Keratinocyte (primary cell): ENCODE results near the gene MAOA. TPM values are rescaled to one million over a fixed set of nuclear protein-coding genes. Genes with fewer than 3 reads are reported as not detected.

Source experiments
- DNase-seq: peaks from one replicate; pipeline ENCODE4 v3.0.0-alpha.2; 2011; ENCODE audit warnings: low read depth, missing footprints, low spot score
- FAIRE-seq: peaks from 2 replicates; lab custom pipeline; 2011; peaks lifted over from hg19 to GRCh38; lab: Jason Lieb, UNC
- H2AFZ ChIP-seq: 2 replicates; pipeline ENCODE4 v1.6.0; 2012; ENCODE audit warnings: low read length, control low read depth, inconsistent platforms; ENCODE audit not compliant: control insufficient read depth
- H3K27ac ChIP-seq: 2 replicates; pipeline ENCODE4 v1.5.1; 2011; ENCODE audit warnings: low read length; ENCODE audit not compliant: control insufficient read depth, insufficient read depth
- H3K27me3 ChIP-seq: 3 replicates; pipeline ENCODE4 v1.6.0; 2011; ENCODE audit warnings: low read length; ENCODE audit not compliant: control insufficient read depth, insufficient read depth; ENCODE audit errors: extremely low read depth
- H3K36me3 ChIP-seq, 2 experiments: 2 replicates in 1 of 2; 3 replicates in 1 of 2; pipeline ENCODE4 v1.5.1; 2011; ENCODE audit warnings: low read length in 2 of 2, mild to moderate bottlenecking in 1 of 2; ENCODE audit not compliant: control insufficient read depth in 2 of 2, insufficient read depth in 2 of 2; ENCODE audit errors: extremely low read depth in 1 of 2
- H3K4me1 ChIP-seq: 3 replicates; pipeline ENCODE4 v1.5.1; 2011; ENCODE audit warnings: low read length; ENCODE audit not compliant: control insufficient read depth, insufficient read depth; ENCODE audit errors: extremely low read depth
- H3K4me2 ChIP-seq: 3 replicates; pipeline ENCODE4 v1.6.0; 2011; ENCODE audit warnings: low read depth, low read length; ENCODE audit not compliant: control insufficient read depth, insufficient read depth; ENCODE audit errors: extremely low read depth
- H3K4me3 ChIP-seq, 3 experiments: fragments of 200-600 bp in 1 of 3; sonication (generic) in 1 of 3; 2 replicates in 2 of 3; 3 replicates in 1 of 3; pipeline ENCODE4 v1.5.1; 2011 to 2016; ENCODE audit warnings: low read length in 3 of 3, mild to moderate bottlenecking in 3 of 3, control low read depth in 2 of 3, inconsistent platforms in 1 of 3, low read depth in 1 of 3, mixed read lengths in 1 of 3, mixed run types in 1 of 3, moderate library complexity in 1 of 3; ENCODE audit not compliant: control insufficient read depth in 2 of 3, insufficient read depth in 2 of 3; ENCODE audit errors: extremely low read depth in 1 of 3
- H3K79me2 ChIP-seq: 2 replicates; pipeline ENCODE4 v1.6.0; 2012; ENCODE audit warnings: low read length; ENCODE audit not compliant: control insufficient read depth, insufficient read depth
- H3K9ac ChIP-seq: 3 replicates; pipeline ENCODE4 v1.6.0; 2011; ENCODE audit warnings: low read length; ENCODE audit not compliant: control insufficient read depth, insufficient read depth; ENCODE audit errors: extremely low read depth
- H3K9me1 ChIP-seq: 3 replicates; pipeline ENCODE4 v1.6.0; 2011; ENCODE audit warnings: low read length; ENCODE audit not compliant: control insufficient read depth, insufficient read depth; ENCODE audit errors: extremely low read depth
- H3K9me3 ChIP-seq: 2 replicates; pipeline ENCODE4 v1.5.1; 2012; ENCODE audit warnings: low read depth, low read length; ENCODE audit not compliant: control insufficient read depth
- H4K20me1 ChIP-seq: 3 replicates; pipeline ENCODE4 v1.6.0; 2011; ENCODE audit warnings: low read length; ENCODE audit not compliant: control insufficient read depth, insufficient read depth; ENCODE audit errors: extremely low read depth
- EZH2 ChIP-seq: IDR thresholded peaks from one replicate; pipeline ENCODE4 v1.6.1; 2012; ENCODE audit warnings: inconsistent platforms, mild to moderate bottlenecking, low read length, moderate library complexity
- dilution Hi-C: fragments of 300-500 bp; cut with MboI; formaldehyde crosslinking; loops from one replicate; pipeline ENCODE4 v1.7.0; 2020; ENCODE audit warnings: low sequenced_read_pairs; ENCODE audit not compliant: extremely low pct_ligation_motif_present
- polyA plus RNA-seq, 5 experiments: library from polyadenylated mRNA; depleted of rRNA in 3 of 5; stranded (reverse) in 3 of 5; stranded (forward) in 1 of 5; unstranded in 1 of 5; fragments of >200 nt; gene quantifications; 1 replicate in 1 of 5; 2 replicates in 3 of 5; 3 replicates in 1 of 5; pipeline versions ENCODE4 v1.2.1 to v1.2.3, GENCODE V29; 2011 to 2012; ENCODE audit warnings: missing spikeins in 2 of 5, low read depth in 1 of 5, low replicate concordance in 1 of 5
- TF ChIP-seq, protein P1 (sequence below), 3 experiments: IDR thresholded peaks in 1 of 3; conservative IDR thresholded peaks in 1 of 3; optimal IDR thresholded peaks in 1 of 3; 2 replicates in 2 of 3; 3 replicates in 1 of 3; pipeline versions ENCODE3 to v1.5.1; 2011; ENCODE audit warnings: low read length in 3 of 3, mild to moderate bottlenecking in 3 of 3, moderate library complexity in 2 of 3, control low read depth in 1 of 3, inconsistent platforms in 1 of 3; ENCODE audit not compliant: insufficient read depth in 2 of 3; ENCODE audit errors: extremely low read depth in 1 of 3

The MAOA gene
- polyA plus RNA-seq, 1 donor (not counting 4 experiments of a cell fraction or from before 2014, with no cell fraction given): 69.7 TPM

DNA sequence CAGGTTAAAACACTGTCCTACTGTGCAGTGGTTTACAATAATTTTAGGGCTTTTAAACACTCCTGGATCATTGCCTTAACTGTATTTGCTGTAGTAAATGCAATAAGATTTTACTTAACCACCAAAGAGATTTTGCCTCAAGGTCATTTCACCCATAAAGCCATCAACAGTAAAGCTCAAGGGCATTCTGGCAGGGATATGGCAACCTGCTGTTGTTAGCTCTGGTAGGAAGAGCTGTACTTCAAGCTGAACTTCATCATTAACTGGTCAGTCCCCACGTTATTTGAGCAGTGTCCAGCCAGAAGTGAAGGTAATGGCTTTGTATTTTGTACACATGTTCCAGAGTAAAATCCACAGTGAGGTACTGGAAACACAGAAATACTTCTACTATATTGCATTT lies 26.9 kb upstream of the MAOA start:
- FAIRE-seq: peak; percentile 29
- TF ChIP-seq, protein P1, sequence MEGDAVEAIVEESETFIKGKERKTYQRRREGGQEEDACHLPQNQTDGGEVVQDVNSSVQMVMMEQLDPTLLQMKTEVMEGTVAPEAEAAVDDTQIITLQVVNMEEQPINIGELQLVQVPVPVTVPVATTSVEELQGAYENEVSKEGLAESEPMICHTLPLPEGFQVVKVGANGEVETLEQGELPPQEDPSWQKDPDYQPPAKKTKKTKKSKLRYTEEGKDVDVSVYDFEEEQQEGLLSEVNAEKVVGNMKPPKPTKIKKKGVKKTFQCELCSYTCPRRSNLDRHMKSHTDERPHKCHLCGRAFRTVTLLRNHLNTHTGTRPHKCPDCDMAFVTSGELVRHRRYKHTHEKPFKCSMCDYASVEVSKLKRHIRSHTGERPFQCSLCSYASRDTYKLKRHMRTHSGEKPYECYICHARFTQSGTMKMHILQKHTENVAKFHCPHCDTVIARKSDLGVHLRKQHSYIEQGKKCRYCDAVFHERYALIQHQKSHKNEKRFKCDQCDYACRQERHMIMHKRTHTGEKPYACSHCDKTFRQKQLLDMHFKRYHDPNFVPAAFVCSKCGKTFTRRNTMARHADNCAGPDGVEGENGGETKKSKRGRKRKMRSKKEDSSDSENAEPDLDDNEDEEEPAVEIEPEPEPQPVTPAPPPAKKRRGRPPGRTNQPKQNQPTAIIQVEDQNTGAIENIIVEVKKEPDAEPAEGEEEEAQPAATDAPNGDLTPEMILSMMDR (optimal IDR thresholded peaks at IDR 0.05 in 1 of 3, IDR thresholded peaks at IDR 0.05 in 1 of 3, conservative IDR thresholded peaks at IDR 0.05 in 1 of 3; ENCODE audit: extremely low read depth in 1 of 3, insufficient read depth in 2 of 3, low read length in 3 of 3): no peak
- TF ChIP-seq EZH2: no peak
- Histone ChIP-seq H3K9me3 (no peaks in the 10 kb centered on the region), H3K4me2 (no peak overlapping the region), H3K36me3 (no peaks in the 10 kb centered on the region), H3K27me3 (no peaks in the 10 kb centered on the region), H3K79me2 (no peaks in the 10 kb centered on the region), H3K4me1 (peaks cover 14% of the 10 kb centered on the region), H2AFZ (no peak overlapping the region), H3K27ac (no peak overlapping the region), H3K9ac (no peak overlapping the region), H3K9me1 (no peaks in the 10 kb centered on the region), H3K4me3 (no peak overlapping the region), H4K20me1 (no peaks in the 10 kb centered on the region)
- no peak for DNase-seq
- dilution Hi-C loops: no loop called here

- dilution Hi-C loops: no loop called here
- Histone ChIP-seq H3K4me1 (peaks cover 18% of the 10 kb centered on the region), H3K79me2 (no peaks in the 10 kb centered on the region), H3K9me1 (no peaks in the 10 kb centered on the region), H2AFZ (no peak overlapping the region), H3K9ac (no peak overlapping the region), H3K27ac (no peak overlapping the region), H3K36me3 (no peaks in the 10 kb centered on the region), H3K9me3 (no peaks in the 10 kb centered on the region), H4K20me1 (no peaks in the 10 kb centered on the region), H3K4me2 (no peak overlapping the region), H3K4me3 (no peak overlapping the region), H3K27me3 (no peaks in the 10 kb centered on the region)
- no peak for FAIRE-seq
- no peak for DNase-seq
- TF ChIP-seq, protein P1 (optimal IDR thresholded peaks at IDR 0.05 in 1 of 3, IDR thresholded peaks at IDR 0.05 in 1 of 3, conservative IDR thresholded peaks at IDR 0.05 in 1 of 3; ENCODE audit: extremely low read depth in 1 of 3, insufficient read depth in 2 of 3, low read length in 3 of 3): no peak
- TF ChIP-seq EZH2: no peak
Measured at GRCh38 chrX:43631841-43632240, 24.3 kb upstream of the MAOA start.
